GM12875 (cell line): ENCODE measurements around the gene DENND5B.
"Not testable (repeated sequence)": the region's sequence is repeated elsewhere in the genome, so short reads cannot be mapped to it uniquely, and the experiment has no call there.

Experiments
- H3K4me3 ChIP-seq: one replicate; pipeline ENCODE4 v1.5.1; 2011; ENCODE audit warnings: low read depth, low read length, control low read depth
- TF ChIP-seq, protein P1 (sequence below): IDR thresholded peaks from 2 replicates; pipeline ENCODE4 v1.5.1; 2011; ENCODE audit warnings: low read depth, mild to moderate bottlenecking, control low read depth, inconsistent platforms, low read length, moderate library complexity, borderline replicate concordance; ENCODE audit not compliant: insufficient read depth

Gene DENND5B

DNA sequence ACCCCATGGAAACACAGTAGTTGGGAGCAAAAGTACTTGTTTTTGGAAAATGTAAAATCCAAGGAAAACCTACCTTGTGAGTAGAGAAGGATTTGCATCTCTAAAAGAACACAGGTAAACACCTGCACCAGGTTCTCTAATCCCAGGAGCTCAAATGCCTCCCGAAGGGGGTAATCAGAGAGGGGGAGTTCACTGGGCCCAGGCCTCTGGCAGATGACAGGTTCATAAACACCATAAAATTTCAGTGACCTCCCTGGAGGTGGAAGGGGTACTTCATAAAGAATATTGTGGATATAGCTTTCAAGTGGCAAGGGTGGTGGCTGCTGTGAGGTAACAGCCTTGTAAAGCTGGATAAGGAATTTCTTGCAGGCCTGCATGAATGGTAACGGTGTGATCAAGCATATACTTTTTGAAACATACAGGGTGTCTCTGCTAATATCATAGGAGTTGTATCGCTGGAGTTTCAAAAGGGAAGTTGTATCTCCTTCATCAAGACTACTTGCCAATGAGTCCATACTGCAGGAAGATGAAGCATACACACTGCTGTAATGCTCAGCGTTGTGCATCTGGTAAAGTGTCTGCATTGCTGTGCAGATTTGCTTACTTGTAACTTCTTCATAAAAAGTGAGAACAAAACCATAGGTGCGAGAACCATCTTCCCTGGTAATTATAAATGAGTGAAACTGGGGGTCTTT lies 111.3 kb downstream of the DENND5B start:
- TF ChIP-seq, protein P1, sequence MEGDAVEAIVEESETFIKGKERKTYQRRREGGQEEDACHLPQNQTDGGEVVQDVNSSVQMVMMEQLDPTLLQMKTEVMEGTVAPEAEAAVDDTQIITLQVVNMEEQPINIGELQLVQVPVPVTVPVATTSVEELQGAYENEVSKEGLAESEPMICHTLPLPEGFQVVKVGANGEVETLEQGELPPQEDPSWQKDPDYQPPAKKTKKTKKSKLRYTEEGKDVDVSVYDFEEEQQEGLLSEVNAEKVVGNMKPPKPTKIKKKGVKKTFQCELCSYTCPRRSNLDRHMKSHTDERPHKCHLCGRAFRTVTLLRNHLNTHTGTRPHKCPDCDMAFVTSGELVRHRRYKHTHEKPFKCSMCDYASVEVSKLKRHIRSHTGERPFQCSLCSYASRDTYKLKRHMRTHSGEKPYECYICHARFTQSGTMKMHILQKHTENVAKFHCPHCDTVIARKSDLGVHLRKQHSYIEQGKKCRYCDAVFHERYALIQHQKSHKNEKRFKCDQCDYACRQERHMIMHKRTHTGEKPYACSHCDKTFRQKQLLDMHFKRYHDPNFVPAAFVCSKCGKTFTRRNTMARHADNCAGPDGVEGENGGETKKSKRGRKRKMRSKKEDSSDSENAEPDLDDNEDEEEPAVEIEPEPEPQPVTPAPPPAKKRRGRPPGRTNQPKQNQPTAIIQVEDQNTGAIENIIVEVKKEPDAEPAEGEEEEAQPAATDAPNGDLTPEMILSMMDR: no peak
- no peak overlapping the region for H3K4me3 ChIP-seq

DNA sequence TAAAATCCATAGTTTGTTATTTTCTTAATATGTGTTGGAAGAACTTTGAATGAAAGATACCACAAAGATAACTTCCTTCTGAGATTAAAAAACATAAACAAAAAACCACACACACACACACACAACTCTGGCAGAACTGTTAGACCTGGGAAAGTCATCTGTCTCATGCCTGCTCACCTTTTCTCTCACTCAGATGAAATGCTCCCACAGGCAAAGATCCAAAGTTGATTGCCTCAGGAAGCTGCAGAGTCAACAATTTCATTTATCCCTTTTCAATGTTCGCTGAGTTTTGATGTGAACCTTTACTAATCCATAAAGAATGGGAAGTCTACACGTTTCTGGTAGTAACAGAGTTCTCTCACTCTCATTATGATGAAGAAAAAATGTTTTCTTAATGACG lies 112.0 kb downstream of the DENND5B start:
- no peak overlapping the region for H3K4me3 ChIP-seq
- TF ChIP-seq, protein P1: no peak

DNA sequence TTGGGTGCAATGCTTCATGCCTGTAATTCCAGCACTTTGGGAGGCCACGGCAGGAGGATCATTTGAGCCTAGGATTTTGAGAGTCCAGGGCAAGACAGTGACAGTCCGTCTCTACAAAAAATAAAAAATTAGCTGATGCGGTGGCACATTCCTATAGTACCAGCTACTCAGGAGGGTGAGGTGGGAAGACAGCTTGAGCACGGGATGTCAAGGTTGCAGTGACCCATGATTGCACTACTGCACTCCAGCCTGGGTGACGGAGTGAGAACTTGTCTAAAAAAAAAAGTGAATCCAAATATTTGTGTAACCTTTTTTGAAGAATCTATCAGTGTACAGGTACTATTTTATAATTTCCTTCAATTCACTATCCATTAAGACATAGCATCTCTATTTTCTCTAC lies 112.5 kb downstream of the DENND5B start:
- no peak overlapping the region for H3K4me3 ChIP-seq
- TF ChIP-seq, protein P1: no peak

DNA sequence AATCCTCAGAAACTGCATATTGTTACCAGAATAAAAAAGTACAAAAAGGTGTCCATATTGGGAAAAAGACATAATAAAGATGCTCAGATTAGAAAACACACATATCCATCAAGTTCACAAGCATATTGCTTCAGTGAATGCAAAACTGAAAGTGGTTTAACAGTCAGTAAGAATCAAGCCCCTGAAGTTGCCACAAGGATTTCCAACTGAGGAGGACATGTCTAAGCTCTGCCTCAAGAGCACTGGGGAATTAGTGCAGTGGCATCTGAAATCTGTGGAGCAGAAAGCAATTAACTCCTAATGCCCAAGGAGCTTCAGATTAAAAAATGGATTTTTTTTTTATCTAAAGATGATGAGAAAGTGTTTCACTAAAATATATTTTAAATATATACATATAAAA lies 113.2 kb downstream of the DENND5B start:
- no peak overlapping the region for H3K4me3 ChIP-seq
- TF ChIP-seq, protein P1: no peak

DNA sequence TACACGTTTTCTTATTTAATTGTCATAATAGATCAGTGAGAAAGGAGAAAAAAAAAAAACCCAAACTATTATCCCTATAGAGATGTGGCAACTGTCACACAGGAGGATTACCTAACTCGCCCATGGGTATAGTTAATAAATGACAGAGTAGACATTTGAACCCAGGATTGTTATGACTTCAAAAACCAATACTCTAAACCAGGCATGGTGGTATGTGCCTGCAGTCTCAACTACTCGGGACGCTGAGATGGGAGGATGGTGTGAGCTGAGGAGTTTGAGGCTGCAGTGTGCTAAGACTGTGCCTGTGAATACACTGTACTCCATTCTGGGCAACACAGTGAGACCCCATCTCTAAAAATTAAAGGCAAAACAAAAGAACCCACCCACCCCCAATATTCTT lies 114.5 kb downstream of the DENND5B start:
- H3K4me3 ChIP-seq: no peak overlapping the region
- TF ChIP-seq, protein P1: no peak

DNA sequence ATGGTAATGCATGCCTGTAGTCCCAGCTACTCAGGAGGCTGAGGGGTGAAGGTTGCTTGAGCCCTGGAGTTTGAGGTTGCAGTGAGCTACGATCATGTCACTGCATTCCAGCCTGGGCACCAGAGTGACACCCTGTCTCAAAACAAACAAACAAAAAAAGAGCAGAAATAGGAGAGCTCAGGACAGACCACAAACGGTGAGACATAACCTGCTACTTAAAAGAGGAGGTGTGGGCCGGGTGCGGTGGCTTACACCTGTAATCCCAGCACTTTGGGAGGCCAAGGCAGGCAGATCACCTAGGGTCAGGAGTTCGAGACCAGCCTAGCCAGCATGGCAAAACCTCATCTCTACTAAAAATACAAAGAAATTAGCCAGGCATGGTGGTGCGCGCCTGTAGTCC lies 115.3 kb downstream of the DENND5B start:
- H3K4me3 ChIP-seq: not testable (repeated sequence)

DNA sequence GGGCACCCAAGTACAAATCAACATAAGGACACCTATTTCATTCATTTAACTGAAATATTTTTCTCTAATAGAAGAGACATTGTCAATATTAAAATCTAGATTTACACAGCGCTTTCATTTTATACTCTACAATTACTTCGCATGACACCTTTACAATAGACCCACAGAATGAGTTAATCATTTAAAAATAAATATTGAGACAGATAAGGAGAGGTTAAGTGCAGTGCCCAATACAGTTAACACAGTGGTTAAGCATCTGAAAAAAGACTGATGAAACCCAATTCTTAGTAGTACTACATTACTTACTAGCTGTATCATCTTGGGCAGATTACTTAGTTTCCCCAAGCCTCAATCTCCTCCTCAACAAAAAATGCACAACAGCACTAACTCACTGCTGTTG lies 116.2 kb downstream of the DENND5B start:
- TF ChIP-seq, protein P1: no peak
- H3K4me3 ChIP-seq: no peak overlapping the region
